Fibroblast of pulmonary artery (primary cell): ENCODE measurements around the gene TOMT.
"Not testable (repeated sequence)": the region's sequence is repeated elsewhere in the genome, so short reads cannot be mapped to it uniquely, and the experiment has no call there.

Experiments
- DNase-seq: peaks from one replicate; pipeline ENCODE4 v3.0.0-alpha.2; 2010; ENCODE audit warnings: low read depth
- H3K4me3 ChIP-seq: replicated peaks from 2 replicates; pipeline ENCODE4 v1.5.1; 2011; ENCODE audit warnings: low read depth, mild to moderate bottlenecking, control low read depth, low read length, moderate library complexity
- CTCF ChIP-seq: IDR thresholded peaks from 2 replicates; pipeline ENCODE4 v1.5.1; 2011; ENCODE audit warnings: mild to moderate bottlenecking, control low read depth, low read length, inconsistent platforms; ENCODE audit errors: missing control alignments

The TOMT gene

GRCh38 chr11:72122607-72123006 lies 16.9 kb downstream of the TOMT start:
- no peak for DNase-seq
- no peak for TF ChIP-seq CTCF
- H3K4me3 ChIP-seq, result no peak overlapping the region

GRCh38 chr11:72123117-72123653 lies 17.5 kb downstream of the TOMT start:
- H3K4me3 ChIP-seq, result no peak overlapping the region
- DNase-seq, result no peak
- no peak for TF ChIP-seq CTCF

- no peak for DNase-seq
- no peak for TF ChIP-seq CTCF
- no peak overlapping the region for H3K4me3 ChIP-seq
Measured at GRCh38 chr11:72124046-72124445, 18.3 kb downstream of the TOMT start.

- H3K4me3 ChIP-seq, result no peak overlapping the region
- TF ChIP-seq CTCF, result no peak
- no peak for DNase-seq
Measured at GRCh38 chr11:72125956-72126355, 20.2 kb downstream of the TOMT start.

GRCh38 chr11:72127923-72128322 lies 22.2 kb downstream of the TOMT start:
- DNase-seq, result no peak
- no peak for TF ChIP-seq CTCF
- H3K4me3 ChIP-seq, result no peak overlapping the region

- no peak for TF ChIP-seq CTCF
- no peak overlapping the region for H3K4me3 ChIP-seq
- no peak for DNase-seq
Measured at GRCh38 chr11:72129381-72129780, 23.7 kb downstream of the TOMT start.

- no peak for TF ChIP-seq CTCF
- H3K4me3 ChIP-seq, result no peak overlapping the region
- no peak for DNase-seq
Measured at GRCh38 chr11:72132646-72133045, 26.9 kb downstream of the TOMT start.

GRCh38 chr11:72135473-72135872 lies 29.7 kb downstream of the TOMT start, which contains the start of gene FOLR3:
TSS of gene FOLR3 (plus strand) at chr11:72135725. CDS start at chr11:72135953, 228 bp downstream.
- DNase-seq, result not testable (repeated sequence)

More at GRCh38 chr11:72135473-72135872, 29.7 kb downstream of the TOMT start, which contains the start of gene FOLR3:
- H3K4me3 ChIP-seq, result not testable (repeated sequence)
